ENCODE results near the gene BTBD10.

The BTBD10 gene

GRCh38 chr11:13338019-13338426 is 125.0 kb downstream of the BTBD10 start:
- DNase-seq: no peak

Measured in NCI-H1436 (cell line).